Muscle of arm (tissue), 14 donors: ENCODE results near the gene RNPEP. TPM values are rescaled to one million over a fixed set of nuclear protein-coding genes. Genes with fewer than 3 reads are reported as not detected.
"Not testable (repeated sequence)": the region's sequence is repeated elsewhere in the genome, so short reads cannot be mapped to it uniquely, and the experiment has no call there.

ENCODE experiments used
- DNase-seq: peaks from one replicate; pipeline ENCODE4 v3.0.0-alpha.2; 2013
- long read RNA-seq, 11 donors: transcript quantifications; one replicate each; lab custom pipeline, GENCODE V29; 2026
- polyA plus RNA-seq, 12 donors: library from polyadenylated mRNA; unstranded; fragments of 120-200 nt; gene quantifications; one replicate each; pipeline ENCODE4 v1.2.1, GENCODE V29; 2013; ENCODE audit not compliant: insufficient read length in 12 of 12

The RNPEP gene
- polyA plus RNA-seq = 10 to 100 TPM in 11 of 12 donors, not detected in 1; 18.3 to 40.7 (median 21.6) TPM
- long read RNA-seq, donor 1, transcript RNPEP-201 (11 exons, 2,427 nt) = major isoform, 10 of 63 reads
- long read RNA-seq, donor 1, partial matches to known transcripts = 37 of 63 reads
- long read RNA-seq, donor 1, other reads (novel, unspliced or antisense) = 16 of 63 reads
- long read RNA-seq, donor 2, partial matches to known transcripts = 0 of 4 reads
- long read RNA-seq, donor 2, other reads (novel, unspliced or antisense) = 0 of 4 reads
- long read RNA-seq, donor 3 = 0 reads
- long read RNA-seq, donor 4, partial matches to known transcripts = 5 of 9 reads
- long read RNA-seq, donor 4, other reads (novel, unspliced or antisense) = 0 of 9 reads
- long read RNA-seq, donor 5, partial matches to known transcripts = 0 of 3 reads
- long read RNA-seq, donor 5, other reads (novel, unspliced or antisense) = 0 of 3 reads
- long read RNA-seq, donor 6, transcript RNPEP-201 (11 exons, 2,427 nt) = major isoform, 6 of 6 reads
- long read RNA-seq, donor 6, partial matches to known transcripts = 0 of 6 reads
- long read RNA-seq, donor 6, other reads (novel, unspliced or antisense) = 0 of 6 reads
- long read RNA-seq, donor 7, partial matches to known transcripts = 0 of 2 reads
- long read RNA-seq, donor 7, other reads (novel, unspliced or antisense) = 0 of 2 reads
- long read RNA-seq, donor 8, partial matches to known transcripts = 0 of 3 reads
- long read RNA-seq, donor 8, other reads (novel, unspliced or antisense) = 0 of 3 reads
- long read RNA-seq, donor 9, partial matches to known transcripts = 0 of 3 reads
- long read RNA-seq, donor 9, other reads (novel, unspliced or antisense) = 0 of 3 reads
- long read RNA-seq, donor 10, transcript RNPEP-201 (11 exons, 2,427 nt) = major isoform, 8 of 9 reads
- long read RNA-seq, donor 10, partial matches to known transcripts = 0 of 9 reads
- long read RNA-seq, donor 10, other reads (novel, unspliced or antisense) = 0 of 9 reads
- long read RNA-seq, donor 11, transcript RNPEP-201 (11 exons, 2,427 nt) = major isoform, 5 of 5 reads
- long read RNA-seq, donor 11, partial matches to known transcripts = 0 of 5 reads
- long read RNA-seq, donor 11, other reads (novel, unspliced or antisense) = 0 of 5 reads

GRCh38 chr1:201982623-201983379 is at the start of gene RNPEP:
RNPEP (plus strand) TSS chr1:201982648; CDS start chr1:201982667, 19 bp downstream.
- peak; percentile 66 for DNase-seq

GRCh38 chr1:201933840-201934430 is 48.5 kb upstream of the RNPEP start:
- no peak for DNase-seq

DNA sequence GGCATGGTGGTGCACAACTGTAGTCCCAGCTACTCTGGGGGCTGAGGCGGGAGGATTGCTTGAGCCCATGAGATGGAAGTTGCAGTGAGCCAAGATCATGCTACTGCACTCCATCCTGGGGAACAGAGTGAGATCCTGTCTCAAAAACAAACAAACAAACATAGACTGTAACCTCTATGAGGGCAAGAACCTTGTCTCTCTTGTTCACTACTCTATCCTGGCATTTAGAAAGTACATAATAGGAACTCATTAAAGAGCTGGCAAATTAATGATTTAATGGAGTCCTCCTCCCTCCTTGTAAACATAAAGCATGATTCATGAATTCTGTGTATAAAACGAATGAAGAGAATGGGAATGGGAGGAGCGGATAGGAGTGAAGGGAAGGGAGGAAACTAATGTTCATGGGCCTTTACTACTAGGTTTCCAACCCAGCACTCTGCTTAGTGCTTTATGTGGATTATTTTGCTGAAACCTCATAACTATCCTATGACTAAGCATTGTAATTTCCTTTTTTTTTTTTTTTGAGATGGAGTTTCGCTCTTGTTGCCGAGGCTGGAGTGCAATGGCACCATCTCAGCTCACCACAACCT is 44.7 kb upstream of the RNPEP start:
- DNase-seq = no peak

DNA sequence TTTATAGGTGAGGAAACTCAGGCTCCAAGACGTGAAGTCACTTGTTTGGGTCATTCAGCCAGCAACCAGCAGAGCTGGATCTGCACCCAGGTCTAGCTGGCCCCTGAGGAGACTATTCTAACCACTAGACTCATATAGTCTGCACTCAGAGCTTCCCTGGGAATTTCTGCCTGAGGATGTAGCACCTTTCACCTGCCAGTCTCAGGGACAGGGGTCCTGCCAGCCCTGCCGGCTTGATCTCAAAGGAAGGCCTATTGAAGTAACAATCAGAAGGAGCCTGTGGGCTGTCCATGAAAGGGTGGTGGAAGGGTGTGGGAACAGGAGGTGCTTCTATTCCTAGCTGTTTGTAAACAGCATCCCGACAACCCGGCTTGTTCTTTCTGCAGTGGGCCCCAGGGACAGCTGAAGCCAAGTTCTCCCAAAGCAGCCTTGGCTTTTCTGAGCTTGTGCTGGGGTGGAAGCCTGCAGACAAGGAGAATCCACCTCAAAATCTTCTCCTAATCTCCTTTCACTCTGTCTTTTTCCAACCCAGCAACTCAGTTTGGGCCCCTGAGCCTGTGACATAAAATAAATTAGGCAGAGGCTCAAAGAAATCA is 43.9 kb upstream of the RNPEP start:
- no peak for DNase-seq

- no peak for DNase-seq
These were observed 43.3 kb upstream of the RNPEP start for GRCh38 chr1:201939148-201939547.

DNA sequence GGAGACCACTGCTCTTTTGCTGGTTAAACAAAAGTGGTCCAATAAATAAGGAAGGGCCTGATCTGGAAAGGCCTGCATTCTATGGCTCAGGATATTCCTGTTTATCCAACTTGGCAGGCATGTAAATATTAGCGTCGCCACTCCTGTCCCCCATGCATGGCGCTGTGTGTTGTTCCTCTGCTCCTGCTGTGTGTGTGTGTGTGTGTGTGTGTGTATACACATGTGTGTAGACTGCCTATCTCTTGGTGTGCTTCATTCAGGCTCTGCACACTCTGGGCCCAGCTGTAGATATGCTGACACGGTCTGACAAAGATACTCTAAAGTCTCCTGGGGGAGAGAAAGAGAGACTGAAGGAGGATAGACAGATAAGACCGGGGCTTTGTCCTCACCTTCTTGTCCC is 42.9 kb upstream of the RNPEP start:
- no peak for DNase-seq

GRCh38 chr1:201940316-201940715 is 42.1 kb upstream of the RNPEP start:
- DNase-seq = not testable (repeated sequence)

DNA sequence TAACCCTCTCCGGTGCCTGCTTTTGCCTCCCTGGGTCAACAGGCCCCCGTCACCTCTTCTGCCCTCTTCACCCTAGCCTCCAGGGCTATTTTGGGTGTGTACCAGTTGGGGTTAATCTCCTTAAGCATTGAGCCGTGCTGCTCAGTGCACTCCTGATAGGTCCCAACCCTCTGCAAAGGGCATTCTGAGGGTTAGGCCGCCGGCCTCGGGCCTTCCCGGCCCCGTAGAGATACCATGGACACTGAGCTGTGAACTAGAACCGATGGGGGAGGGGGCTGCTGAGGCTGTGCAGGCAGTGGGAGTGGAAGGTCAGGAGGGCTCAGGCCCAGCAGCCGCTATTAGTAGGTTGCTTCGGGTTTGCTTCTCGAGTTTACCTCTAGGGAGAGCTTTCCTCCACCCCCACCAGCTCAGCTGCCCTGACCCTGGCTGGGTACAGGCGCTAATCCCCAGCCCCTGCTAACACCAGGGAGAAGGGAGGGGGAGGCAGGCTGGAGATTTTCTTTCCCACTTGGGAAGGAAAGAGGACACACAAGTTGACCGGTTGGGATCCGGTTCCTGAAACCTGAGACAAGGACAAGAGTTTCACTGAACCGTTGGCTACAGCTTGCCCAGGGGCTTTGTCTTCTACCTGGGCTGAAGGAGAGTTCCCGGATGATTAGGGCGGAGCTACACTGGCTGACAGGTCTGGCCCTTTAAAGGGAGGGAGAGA is 40.9 kb upstream of the RNPEP start:
- DNase-seq = no peak

- no peak for DNase-seq
These were observed 40.3 kb upstream of the RNPEP start for GRCh38 chr1:201942129-201942495.

DNA sequence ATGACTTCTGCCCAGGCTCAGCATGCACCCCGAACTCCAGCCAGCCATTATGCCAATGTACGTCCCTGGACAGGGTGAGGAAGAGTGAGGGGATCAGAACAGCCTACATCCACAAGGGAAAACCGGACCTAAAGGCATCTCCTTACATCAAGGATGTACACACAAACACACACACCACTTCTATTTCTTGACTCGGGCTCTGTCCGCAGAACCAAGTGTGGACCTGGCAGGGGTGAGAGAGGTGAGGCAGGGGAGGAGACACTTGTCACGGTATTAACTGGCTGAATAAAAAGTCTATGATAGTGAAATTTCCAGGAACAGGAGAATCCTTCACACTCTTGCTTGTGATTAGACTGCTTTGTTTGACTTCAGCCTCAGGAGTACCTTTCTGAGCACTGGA is 38.4 kb upstream of the RNPEP start:
- no peak for DNase-seq

GRCh38 chr1:201944639-201945038 is 37.8 kb upstream of the RNPEP start:
- DNase-seq = no peak

DNA sequence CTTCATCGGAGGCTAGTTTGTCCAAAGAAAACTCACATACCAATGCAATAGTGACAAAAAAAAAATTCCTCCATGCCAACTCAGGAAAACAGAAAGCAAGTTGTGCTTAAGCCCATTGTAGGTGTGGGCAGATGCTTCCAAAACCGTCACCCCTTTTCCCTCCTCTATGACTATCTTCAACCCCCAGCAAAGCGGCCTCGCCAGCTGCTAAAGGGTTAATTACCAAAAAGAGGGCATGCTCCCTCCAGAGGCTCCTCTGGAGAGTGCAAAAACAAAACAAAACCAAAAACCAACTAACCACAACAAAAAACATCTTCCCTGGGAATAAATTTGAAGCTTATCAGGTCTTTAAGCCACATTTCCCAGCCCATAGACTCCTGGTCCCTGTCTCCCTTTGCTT is 37.3 kb upstream of the RNPEP start:
- no peak for DNase-seq

GRCh38 chr1:201945863-201946223 is 36.6 kb upstream of the RNPEP start:
- DNase-seq = no peak

- DNase-seq = peak; percentile 71
These were observed 36.1 kb upstream of the RNPEP start, which contains the start of gene LMOD1 for GRCh38 chr1:201946224-201946908. LMOD1 (minus strand) TSS chr1:201946548; CDS start chr1:201946340, 208 bp downstream.

GRCh38 chr1:201947697-201948008 is 34.8 kb upstream of the RNPEP start:
- DNase-seq = no peak

GRCh38 chr1:201949491-201949890 is 33.0 kb upstream of the RNPEP start:
- no peak for DNase-seq

- DNase-seq = no peak
These were observed 28.0 kb upstream of the RNPEP start for GRCh38 chr1:201954263-201955008.

- DNase-seq = peak; percentile 98
These were observed 27.3 kb upstream of the RNPEP start, which contains the start of gene TIMM17A for GRCh38 chr1:201955009-201955728. TIMM17A (plus strand) TSS chr1:201955503; CDS start chr1:201955527, 24 bp downstream.
